UCSD-AML1 (cell line): ENCODE data around the gene VASN.
"Not testable (repeated sequence)": the region's sequence is repeated elsewhere in the genome, so short reads cannot be mapped to it uniquely, and the experiment has no call there.

Source experiments
- DNase-seq: peaks from one replicate; lab custom pipeline; 2025; ENCODE audit not compliant: unreplicated experiment; lab: John Stamatoyannopoulos, UW

The VASN gene

GRCh38 chr16:4336701-4337539 lies 34.7 kb upstream of the VASN start:
- DNase-seq: no peak

- DNase-seq: no peak
Measured at GRCh38 chr16:4337540-4338088, 34.0 kb upstream of the VASN start.

- no peak for DNase-seq
Measured at GRCh38 chr16:4338125-4338582, 33.5 kb upstream of the VASN start.

GRCh38 chr16:4338712-4339299 lies 32.8 kb upstream of the VASN start:
- DNase-seq: no peak

- DNase-seq: no peak
Measured at GRCh38 chr16:4339455-4339854, 32.2 kb upstream of the VASN start.

- DNase-seq: no peak
Measured at GRCh38 chr16:4339909-4340308, 31.7 kb upstream of the VASN start.

- DNase-seq: no peak
Measured at GRCh38 chr16:4340443-4340842, 31.2 kb upstream of the VASN start.

GRCh38 chr16:4341250-4341649 lies 30.4 kb upstream of the VASN start:
- no peak for DNase-seq

GRCh38 chr16:4342866-4343744 lies 28.5 kb upstream of the VASN start:
- DNase-seq: no peak

- not testable (repeated sequence) for DNase-seq
Measured at GRCh38 chr16:4344300-4344982, 27.2 kb upstream of the VASN start.

GRCh38 chr16:4344983-4345835 lies 26.4 kb upstream of the VASN start:
- DNase-seq: no peak

- DNase-seq: no peak
Measured at GRCh38 chr16:4345836-4346781, 25.5 kb upstream of the VASN start.

- no peak for DNase-seq
Measured at GRCh38 chr16:4347010-4347409, 24.6 kb upstream of the VASN start.

- no peak for DNase-seq
Measured at GRCh38 chr16:4347765-4348509, 23.7 kb upstream of the VASN start.

GRCh38 chr16:4349332-4349731 lies 22.3 kb upstream of the VASN start:
- DNase-seq: no peak

GRCh38 chr16:4350365-4350786 lies 21.3 kb upstream of the VASN start:
- no peak for DNase-seq

- DNase-seq: peak; percentile 99
Measured at GRCh38 chr16:4350787-4351659, 20.6 kb upstream of the VASN start, which contains the start of gene PAM16. TSS of gene PAM16 (minus strand) at chr16:4351321. CDS start at chr16:4351234, 87 bp downstream.
